SJCRH30 (cell line): Measurements from ENCODE around the gene TET1. TPM values are rescaled to one million over a fixed set of nuclear protein-coding genes. Genes with fewer than 3 reads are reported as not detected.
"Not testable (repeated sequence)": the region's sequence is repeated elsewhere in the genome, so short reads cannot be mapped to it uniquely, and the experiment has no call there.

Source experiments
- DNase-seq, 2 experiments: peaks; one replicate each; pipeline ENCODE4 v3.0.0-alpha.2; 2015 to 2020
- H3K27ac ChIP-seq: fragments of 250-450 bp; sonication (Bioruptor Pico); 2 replicates; pipeline ENCODE4 v1.5.1; 2020; ENCODE audit warnings: mild to moderate bottlenecking, moderate library complexity
- H3K27me3 ChIP-seq: fragments of 250-450 bp; sonication (Bioruptor Pico); 2 replicates; pipeline ENCODE4 v1.5.1; 2020; ENCODE audit warnings: mild to moderate bottlenecking, moderate library complexity
- H3K36me3 ChIP-seq: fragments of 250-450 bp; sonication (Bioruptor Pico); 2 replicates; pipeline ENCODE4 v1.5.1; 2020; ENCODE audit warnings: mild to moderate bottlenecking, moderate library complexity
- H3K4me1 ChIP-seq: fragments of 250-450 bp; sonication (Bioruptor Pico); 2 replicates; pipeline ENCODE4 v1.5.1; 2020; ENCODE audit warnings: mild to moderate bottlenecking, moderate library complexity
- H3K4me3 ChIP-seq: fragments of 250-450 bp; sonication (Bioruptor Pico); 2 replicates; pipeline ENCODE4 v1.5.1; 2020; ENCODE audit warnings: mild to moderate bottlenecking, moderate library complexity
- H3K9me3 ChIP-seq: fragments of 250-450 bp; sonication (Bioruptor Pico); replicated peaks from 2 replicates; pipeline ENCODE4 v1.5.1; 2020; ENCODE audit warnings: mild to moderate bottlenecking, moderate library complexity
- total RNA-seq: library from RNA; depleted of rRNA; stranded (reverse); fragments of >200 nt; shearing (Covaris generic); gene quantifications from 2 replicates; pipeline ENCODE4 v1.2.3, GENCODE V29; 2014

TET1 gene
- total RNA-seq, 1 experiment from 2014 or later = 13.0 TPM

DNA sequence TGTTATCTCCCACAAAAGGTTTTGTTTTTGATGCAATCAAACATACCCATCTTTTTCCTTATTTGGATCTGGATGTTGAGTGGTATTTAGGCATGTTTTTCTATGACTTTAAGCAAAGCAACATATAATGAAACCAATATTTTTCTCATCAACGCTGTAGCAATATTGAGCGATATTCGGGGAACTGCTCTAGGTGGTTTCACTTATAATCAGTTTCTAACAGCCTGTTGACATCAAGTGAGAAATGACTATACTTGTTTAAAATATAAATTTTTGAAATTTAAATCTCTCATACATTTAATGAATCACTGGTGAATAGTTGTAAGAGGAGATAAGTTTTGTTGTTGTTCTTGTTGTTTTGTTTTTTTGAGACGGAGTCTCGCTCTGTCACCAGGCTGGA is 108.1 kb downstream of the TET1 start:
- no peak for DNase-seq
- Histone ChIP-seq H3K27ac (no peak overlapping the region), H3K4me3 (no peak overlapping the region), H3K36me3 (peaks cover 19% of the 10 kb centered on the region), H3K4me1 (no peaks in the 10 kb centered on the region), H3K27me3 (no peaks in the 10 kb centered on the region), H3K9me3 (no peaks in the 10 kb centered on the region)

DNA sequence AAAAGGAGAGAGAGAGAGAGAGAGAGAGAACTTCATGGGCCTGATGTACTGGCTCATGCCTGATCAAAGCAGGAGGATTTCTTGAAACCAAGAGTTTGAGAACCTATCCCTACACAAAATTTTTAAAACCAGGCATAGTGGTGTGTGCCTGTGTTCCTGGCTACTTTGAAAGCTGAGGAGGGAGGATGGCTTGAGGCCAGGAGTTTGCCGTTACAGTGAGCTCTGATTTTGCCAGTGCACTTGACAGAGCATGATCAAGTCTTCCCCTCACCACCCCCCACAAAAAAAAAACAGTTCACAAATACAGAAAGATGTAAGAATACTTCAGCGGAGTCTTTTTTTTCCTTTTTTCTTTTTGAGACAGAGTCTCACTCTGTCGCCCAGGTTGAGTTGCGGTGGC is 108.8 kb downstream of the TET1 start:
- DNase-seq = no peak
- no peaks in the 10 kb centered on the region for H3K4me1 ChIP-seq
- H3K27me3 ChIP-seq = no peaks in the 10 kb centered on the region
- peaks cover 19% of the 10 kb centered on the region for H3K36me3 ChIP-seq
- no peak overlapping the region for H3K27ac ChIP-seq
- H3K4me3 ChIP-seq = no peak overlapping the region
- H3K9me3 ChIP-seq = no peaks in the 10 kb centered on the region

- peaks cover 3% of the 10 kb centered on the region; the same call in 1 of the 2 replicates for H3K36me3 ChIP-seq
- no peak overlapping the region for H3K4me3 ChIP-seq
- no peak for DNase-seq
- no peaks in the 10 kb centered on the region for H3K9me3 ChIP-seq
- no peaks in the 10 kb centered on the region for H3K27me3 ChIP-seq
- H3K4me1 ChIP-seq = no peaks in the 10 kb centered on the region
- H3K27ac ChIP-seq = no peak overlapping the region
Observed at GRCh38 chr10:68684413-68684812, 124.3 kb downstream of the TET1 start.

GRCh38 chr10:68696018-68696417 is 135.9 kb downstream of the TET1 start:
- no peak for DNase-seq
- Histone ChIP-seq H3K4me1 (peaks cover 19% of the 10 kb centered on the region), H3K4me3 (no peak overlapping the region), H3K36me3 (no peaks in the 10 kb centered on the region; the same call in 1 of the 2 replicates), H3K27me3 (no peaks in the 10 kb centered on the region), H3K27ac (no peak overlapping the region), H3K9me3 (no peaks in the 10 kb centered on the region)

DNA sequence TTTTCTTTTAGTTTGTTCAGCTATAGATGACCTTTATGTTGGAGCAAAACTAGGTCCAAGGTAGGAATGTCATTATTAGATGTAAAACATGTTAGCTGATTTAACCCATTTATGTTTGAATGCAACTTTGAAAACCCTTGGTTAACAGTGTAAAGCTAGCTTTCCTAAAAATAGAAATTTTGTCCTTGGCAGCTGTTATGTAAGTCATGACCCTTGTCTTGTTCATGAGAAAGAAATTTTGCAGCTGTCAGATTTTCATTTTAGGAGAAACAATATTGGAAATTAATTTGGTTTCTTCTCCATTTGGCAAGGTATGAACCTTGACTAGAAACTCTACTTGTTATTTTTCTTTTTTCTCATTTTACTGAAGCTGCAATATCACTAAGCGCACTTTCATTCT is 137.0 kb downstream of the TET1 start:
- Histone ChIP-seq H3K27me3 (no peaks in the 10 kb centered on the region), H3K4me1 (peaks cover 19% of the 10 kb centered on the region), H3K27ac (peak overlapping the region; percentile 11), H3K36me3 (no peaks in the 10 kb centered on the region), H3K4me3 (no peak overlapping the region), H3K9me3 (no peaks in the 10 kb centered on the region)
- peak in 1 of 2 experiments; percentile 28 for DNase-seq

DNA sequence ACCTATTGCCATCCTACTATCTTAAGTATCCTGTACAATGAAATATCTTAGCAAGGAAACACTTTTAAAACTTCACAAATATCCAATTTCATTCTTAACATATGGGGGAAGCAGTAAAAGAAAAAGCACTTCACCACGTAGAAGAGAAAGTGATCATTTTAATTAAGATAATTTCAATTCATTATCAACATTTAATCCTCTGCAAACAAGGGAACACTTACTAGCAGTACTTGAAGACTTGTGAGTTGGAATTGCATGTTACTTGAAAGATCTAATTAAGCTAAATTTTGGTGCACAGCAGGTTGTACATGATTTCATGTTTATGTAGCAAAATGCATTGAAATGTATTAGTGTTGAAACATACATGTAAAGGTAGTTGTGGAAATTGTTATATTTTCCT is 140.1 kb downstream of the TET1 start:
- Histone ChIP-seq H3K9me3 (no peaks in the 10 kb centered on the region), H3K27ac (no peak overlapping the region), H3K27me3 (no peaks in the 10 kb centered on the region), H3K36me3 (no peaks in the 10 kb centered on the region), H3K4me1 (peaks cover 19% of the 10 kb centered on the region), H3K4me3 (no peak overlapping the region)
- DNase-seq = no peak

DNA sequence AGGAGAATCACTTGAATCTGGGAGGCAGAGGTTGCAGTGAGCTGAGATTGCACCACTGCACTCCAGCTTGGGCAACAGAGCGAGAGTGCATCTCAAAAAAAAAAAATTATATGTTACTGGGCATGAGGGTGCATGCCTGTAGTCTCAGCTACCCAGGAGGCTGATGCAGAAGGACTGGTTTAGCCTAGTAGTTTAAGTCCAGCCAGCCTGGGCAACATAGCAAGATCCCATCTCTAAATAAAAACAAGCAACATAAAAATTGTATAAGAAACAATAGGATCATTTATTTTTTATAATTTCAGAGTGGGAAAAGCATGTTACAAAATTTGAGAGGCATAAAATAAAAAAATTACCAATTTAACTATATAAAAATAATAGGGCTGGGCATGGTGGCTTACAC is 145.4 kb downstream of the TET1 start:
- Histone ChIP-seq H3K4me3 (no peak overlapping the region), H3K27me3 (no peaks in the 10 kb centered on the region), H3K36me3 (no peaks in the 10 kb centered on the region), H3K4me1 (no peaks in the 10 kb centered on the region), H3K27ac (no peak overlapping the region), H3K9me3 (no peaks in the 10 kb centered on the region)
- DNase-seq = no peak

GRCh38 chr10:68708987-68709386 is 148.8 kb downstream of the TET1 start:
- not testable (repeated sequence) for H3K4me3 ChIP-seq, H3K4me1 ChIP-seq, H3K27ac ChIP-seq, H3K27me3 ChIP-seq, H3K9me3 ChIP-seq, DNase-seq, H3K36me3 ChIP-seq

GRCh38 chr10:68713065-68713464 is 152.9 kb downstream of the TET1 start:
- DNase-seq, H3K9me3 ChIP-seq, H3K4me1 ChIP-seq, H3K4me3 ChIP-seq, H3K36me3 ChIP-seq, H3K27me3 ChIP-seq, H3K27ac ChIP-seq: not testable (repeated sequence)

DNA sequence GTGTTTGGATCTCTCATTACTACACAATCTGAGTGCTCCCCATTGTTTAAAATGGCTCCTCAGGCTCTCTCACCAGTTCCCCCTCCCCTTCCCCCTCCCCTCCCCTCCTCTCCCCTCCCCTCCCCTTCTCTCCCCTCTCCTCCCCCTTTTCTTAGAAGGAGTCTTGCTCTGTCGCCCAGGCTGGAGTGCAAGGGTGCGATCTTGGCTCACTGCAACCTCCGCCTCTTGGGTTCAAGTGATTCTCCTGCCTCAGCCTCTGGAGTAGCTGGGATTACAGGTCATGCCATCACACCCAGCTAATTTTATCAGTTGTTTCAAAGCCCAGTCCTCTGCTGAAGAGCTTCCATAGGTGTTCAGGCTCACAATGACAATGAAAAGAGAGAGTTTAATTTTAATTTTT is 157.3 kb downstream of the TET1 start:
- Histone ChIP-seq H3K27me3 (no peaks in the 10 kb centered on the region), H3K4me3 (no peak overlapping the region), H3K27ac (no peak overlapping the region), H3K9me3 (no peaks in the 10 kb centered on the region), H3K36me3 (no peaks in the 10 kb centered on the region), H3K4me1 (no peaks in the 10 kb centered on the region)
- DNase-seq = no peak

DNA sequence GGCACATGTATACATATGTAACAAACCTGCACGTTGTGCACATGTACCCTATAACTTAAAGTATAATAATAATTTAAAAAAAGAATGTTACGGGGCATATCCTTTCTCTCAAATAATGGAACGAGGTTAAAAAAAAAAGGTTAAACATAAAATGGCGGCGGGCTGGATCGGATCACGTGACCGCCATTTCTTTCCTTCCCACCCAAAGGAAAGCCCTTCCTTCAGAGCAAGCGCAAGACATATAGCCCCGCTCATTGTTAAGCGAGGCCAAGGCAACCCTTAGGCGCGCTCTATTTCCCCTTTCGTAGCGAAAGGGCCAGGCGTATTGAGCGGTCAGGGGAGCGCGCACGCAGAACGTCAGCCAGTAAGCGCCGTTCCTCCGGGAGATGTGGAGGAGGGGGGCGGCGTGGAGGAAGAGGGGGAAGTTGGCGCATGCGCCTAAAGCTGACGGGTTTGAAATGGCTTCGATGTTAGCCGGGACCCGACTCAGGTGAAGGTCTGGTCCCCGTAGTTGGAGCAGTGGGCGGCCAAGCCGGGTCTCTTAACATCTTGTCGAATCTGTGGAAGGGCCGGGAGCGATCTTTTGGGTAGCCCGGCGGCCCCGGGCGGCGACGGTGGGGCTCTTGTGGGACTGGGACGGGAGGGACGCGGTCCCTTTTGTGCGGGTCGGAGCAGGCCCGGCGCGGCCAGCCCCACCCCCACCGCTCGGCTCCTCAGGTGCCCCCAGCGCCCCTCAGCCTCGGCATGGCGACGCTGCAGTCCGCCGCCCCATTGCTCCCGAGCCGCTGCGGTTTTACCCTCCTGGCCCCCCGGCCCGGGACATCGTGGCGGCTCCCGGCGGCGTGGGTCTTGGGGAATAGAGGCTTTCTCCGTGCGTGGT is 160.9 kb downstream of the TET1 start, which contains the start of gene CCAR1:
CCAR1 (plus strand) TSS at position 447 of the 880 bp plus-strand sequence. CDS start 1,266 bp downstream, outside the sequence.
- no peaks in the 10 kb centered on the region for H3K4me1 ChIP-seq
- DNase-seq = peak; percentile 96 to 98
- no peaks in the 10 kb centered on the region for H3K9me3 ChIP-seq
- peak within 1 kb of the TSS; percentile 79 for H3K27ac ChIP-seq
- H3K27me3 ChIP-seq = no peaks in the 10 kb centered on the region
- peaks cover 19% of the 10 kb centered on the region for H3K36me3 ChIP-seq
- H3K4me3 ChIP-seq = peak within 1 kb of the TSS; percentile 77

DNA sequence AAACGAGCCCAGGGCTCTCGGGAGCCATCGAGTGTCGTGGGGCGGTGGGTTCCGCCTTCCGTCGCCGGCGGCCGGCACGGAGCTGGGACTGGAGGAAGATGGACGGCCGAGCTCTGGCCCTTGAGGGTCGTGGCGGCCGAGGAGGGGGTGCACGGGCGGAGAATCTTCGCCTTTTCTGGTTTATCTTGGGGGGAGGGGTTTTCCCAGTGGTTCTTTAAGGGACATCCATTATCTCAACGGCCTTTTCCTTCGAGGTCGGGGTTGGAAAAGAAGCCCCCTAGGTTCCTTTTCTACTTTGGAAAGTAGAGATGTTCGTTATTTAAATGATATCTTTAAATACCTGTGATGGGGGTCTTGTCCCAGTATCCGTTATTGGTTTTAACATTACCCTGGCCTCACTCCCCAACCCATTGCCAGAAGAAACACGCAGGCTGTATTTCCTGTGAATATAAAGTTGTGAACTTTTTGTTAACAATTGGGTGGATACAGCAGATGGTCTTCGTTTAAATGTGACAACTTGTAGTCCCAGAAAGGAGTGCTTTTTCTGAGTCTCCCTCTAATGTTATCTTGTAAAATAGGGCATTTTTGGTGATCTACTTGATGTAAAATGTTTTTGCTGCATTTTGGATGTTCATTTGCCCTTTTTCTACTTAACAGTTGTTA is 161.7 kb downstream of the TET1 start:
- Histone ChIP-seq H3K27ac (peak overlapping the region; percentile 79), H3K4me3 (peak overlapping the region; percentile 77), H3K9me3 (no peaks in the 10 kb centered on the region), H3K36me3 (peaks cover 19% of the 10 kb centered on the region), H3K4me1 (no peaks in the 10 kb centered on the region), H3K27me3 (no peaks in the 10 kb centered on the region)
- DNase-seq = no peak

DNA sequence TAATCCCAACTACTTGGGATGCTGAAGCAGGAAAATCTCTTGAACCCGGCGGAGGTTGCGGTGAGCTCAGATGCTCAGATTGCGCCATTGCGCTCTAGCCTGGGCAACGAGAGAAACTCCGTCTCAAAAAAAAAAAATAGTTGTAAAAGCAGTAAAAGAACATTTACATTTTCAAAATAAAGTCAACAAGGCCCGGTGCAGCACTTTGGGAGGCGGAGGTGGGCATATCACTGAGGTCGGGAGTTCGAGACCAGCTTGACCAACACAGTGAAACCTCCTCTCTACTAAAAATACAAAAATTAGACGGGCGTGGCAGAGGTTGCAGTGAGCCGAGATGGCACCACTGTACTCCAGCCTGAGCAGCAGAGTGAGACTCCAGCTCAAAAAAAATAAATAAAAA is 164.9 kb downstream of the TET1 start:
- H3K4me1 ChIP-seq = no peaks in the 10 kb centered on the region
- no peak overlapping the region for H3K4me3 ChIP-seq
- no peaks in the 10 kb centered on the region for H3K9me3 ChIP-seq
- DNase-seq = no peak
- no peak overlapping the region for H3K27ac ChIP-seq
- no peaks in the 10 kb centered on the region for H3K27me3 ChIP-seq
- H3K36me3 ChIP-seq = peaks cover 28% of the 10 kb centered on the region

- H3K4me3 ChIP-seq = no peak overlapping the region
- no peaks in the 10 kb centered on the region for H3K9me3 ChIP-seq
- H3K4me1 ChIP-seq = no peaks in the 10 kb centered on the region
- H3K36me3 ChIP-seq = peaks cover 37% of the 10 kb centered on the region
- H3K27ac ChIP-seq = no peak overlapping the region
- no peaks in the 10 kb centered on the region for H3K27me3 ChIP-seq
- DNase-seq = no peak
Observed at GRCh38 chr10:68727146-68727545, 167.0 kb downstream of the TET1 start.

DNA sequence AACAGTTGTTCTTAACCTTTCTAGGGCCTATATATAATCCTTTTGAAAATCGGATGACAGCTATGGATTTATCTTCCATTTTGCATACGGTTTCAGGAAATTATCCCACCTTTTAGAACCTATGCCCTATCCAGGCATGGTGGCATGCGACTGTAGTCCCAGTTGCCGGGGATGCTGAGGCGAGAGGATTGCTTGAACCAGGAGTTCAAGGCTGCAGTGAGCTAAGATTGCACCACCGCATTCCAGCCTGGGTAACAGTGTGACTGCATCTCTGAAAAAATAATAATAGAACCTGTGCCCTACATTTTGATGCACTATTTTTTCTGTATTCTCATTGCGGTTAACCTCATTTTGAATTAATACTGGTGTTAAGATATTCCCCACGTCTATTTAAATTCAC is 172.5 kb downstream of the TET1 start:
- no peaks in the 10 kb centered on the region for H3K4me1 ChIP-seq
- no peak overlapping the region for H3K4me3 ChIP-seq
- no peak overlapping the region for H3K27ac ChIP-seq
- H3K27me3 ChIP-seq = no peaks in the 10 kb centered on the region
- H3K36me3 ChIP-seq = peaks cover 64% of the 10 kb centered on the region
- no peaks in the 10 kb centered on the region for H3K9me3 ChIP-seq
- no peak for DNase-seq
